GM18505 (cell line): Measurements from ENCODE around the gene RNF11.
A peak's percentile ranks its signal among the peaks of the same experiment; 100 is the strongest.
"Not testable (repeated sequence)": the region's sequence is repeated elsewhere in the genome, so short reads cannot be mapped to it uniquely, and the experiment has no call there.

Experiments used
- ATAC-seq: cut with Tn5 transposase; IDR thresholded peaks from one replicate; pipeline ENCODE4 v1.9.1; 2021; ENCODE audit not compliant: unreplicated experiment
- POLR2A ChIP-seq: IDR thresholded peaks from 4 replicates; pipeline ENCODE4 v1.6.1; 2011; ENCODE audit warnings: borderline replicate concordance; ENCODE audit not compliant: insufficient read depth, insufficient read length; ENCODE audit errors: extremely low read depth

RNF11 gene

GRCh38 chr1:51236531-51237350 lies 668 bp downstream of the RNF11 start:
- ATAC-seq = peak; percentile 6
- TF ChIP-seq POLR2A = no peak

GRCh38 chr1:51237351-51238033 lies 1.4 kb downstream of the RNF11 start:
- TF ChIP-seq POLR2A = no peak
- no peak for ATAC-seq

DNA sequence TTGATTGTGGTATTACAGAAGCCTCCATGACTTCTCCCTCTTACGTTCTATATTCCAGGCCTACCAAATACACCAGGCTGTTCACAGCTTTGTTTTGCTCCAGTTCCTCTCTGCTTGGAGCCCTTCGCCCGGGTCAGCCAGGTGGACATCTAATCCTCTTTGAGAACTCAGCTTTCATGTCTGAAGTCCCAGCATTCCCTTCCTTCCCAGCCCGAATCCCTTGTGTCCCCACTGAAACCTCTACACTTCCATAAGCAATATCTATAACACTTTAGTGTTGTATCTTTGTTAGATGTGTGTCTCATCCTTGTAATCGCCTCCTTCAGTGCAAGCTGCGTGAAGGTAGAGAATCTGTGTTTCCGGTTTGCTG lies 1.9 kb downstream of the RNF11 start:
- TF ChIP-seq POLR2A = no peak
- no peak for ATAC-seq

DNA sequence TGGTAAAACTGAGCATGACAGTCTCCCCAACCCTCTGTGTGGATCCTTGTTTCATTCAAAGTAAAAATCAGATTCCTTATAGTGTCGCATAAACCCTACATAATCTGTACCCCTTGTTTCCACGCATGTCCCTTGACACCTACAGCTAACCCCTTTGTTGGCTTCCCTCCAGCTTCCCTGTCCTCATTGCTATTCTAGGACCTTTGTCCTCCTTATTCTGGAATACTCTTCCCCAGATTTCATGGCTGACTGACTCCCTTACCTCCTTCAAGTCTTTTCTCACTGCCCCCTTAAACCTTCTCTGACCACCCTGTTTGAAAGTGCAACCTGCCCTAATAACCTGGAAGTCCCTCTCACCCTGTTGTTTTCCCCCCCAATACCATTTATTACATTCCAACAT lies 4.0 kb downstream of the RNF11 start:
- TF ChIP-seq POLR2A = no peak
- ATAC-seq = no peak

DNA sequence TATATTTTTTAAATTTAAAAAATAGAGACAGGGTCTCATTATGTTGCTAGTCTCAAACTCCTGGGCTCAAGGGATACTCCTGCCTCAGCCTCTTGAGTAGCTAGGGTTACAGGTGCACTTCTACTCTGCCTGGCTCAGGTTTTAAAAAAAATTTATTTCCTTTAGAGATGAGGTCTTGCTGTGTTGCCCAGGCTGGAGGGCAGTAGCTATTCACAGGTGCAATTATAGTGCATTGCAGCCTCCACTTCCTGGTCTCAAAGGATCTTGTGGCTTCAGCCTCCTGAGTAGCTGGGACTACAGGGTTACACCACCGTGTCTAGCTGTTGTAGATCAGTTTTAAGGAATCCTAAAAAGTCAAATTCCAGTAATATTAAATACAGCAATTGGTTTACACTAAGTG lies 5.0 kb downstream of the RNF11 start:
- ATAC-seq = no peak
- no peak for TF ChIP-seq POLR2A

DNA sequence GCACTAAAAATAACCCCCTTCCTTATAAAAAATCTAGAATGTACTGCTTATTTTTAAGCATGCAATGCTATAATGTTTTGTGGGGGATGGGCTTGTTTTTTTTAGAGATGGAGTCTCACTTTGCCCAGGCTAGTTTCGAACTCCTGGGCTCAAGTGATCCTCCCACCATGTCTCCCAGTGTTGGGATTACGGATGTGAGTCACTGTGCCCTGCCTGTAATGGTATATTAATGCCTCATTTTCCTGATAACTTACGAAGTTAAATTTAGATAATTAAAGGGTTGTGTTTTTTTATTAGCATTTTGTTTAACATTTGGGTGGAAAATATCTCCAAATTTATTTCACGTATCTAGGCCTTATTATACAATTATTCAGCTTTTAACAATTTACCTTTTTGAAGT lies 6.5 kb downstream of the RNF11 start:
- ATAC-seq = no peak
- no peak for TF ChIP-seq POLR2A

- ATAC-seq = peak; percentile 83
Observed at GRCh38 chr1:51247022-51247421, 10.9 kb downstream of the RNF11 start.

DNA sequence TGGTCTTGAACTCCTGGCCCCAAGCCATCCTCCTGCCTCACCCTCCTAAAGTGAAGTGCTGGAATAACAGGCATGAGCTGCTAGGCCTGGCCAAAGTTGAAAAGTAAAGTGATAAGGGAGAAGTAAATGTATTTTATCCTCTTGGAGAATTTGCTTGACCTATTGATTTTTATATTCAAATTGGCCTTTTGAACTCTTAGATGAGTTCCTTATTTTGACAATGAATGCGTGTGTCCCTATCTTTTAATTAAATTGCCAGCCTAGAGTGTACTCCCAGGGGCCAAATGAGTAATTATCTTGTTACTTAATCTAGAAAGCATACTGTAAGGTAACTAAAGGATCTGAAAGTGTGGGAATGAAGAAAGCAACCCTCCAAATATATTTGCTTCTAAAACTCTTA lies 11.4 kb downstream of the RNF11 start:
- TF ChIP-seq POLR2A = no peak
- ATAC-seq = no peak

More at GRCh38 chr1:51247022-51247421, 10.9 kb downstream of the RNF11 start:
- no peak for TF ChIP-seq POLR2A

- TF ChIP-seq POLR2A = no peak
- ATAC-seq = no peak
Observed at GRCh38 chr1:51249445-51249844, 13.4 kb downstream of the RNF11 start.

DNA sequence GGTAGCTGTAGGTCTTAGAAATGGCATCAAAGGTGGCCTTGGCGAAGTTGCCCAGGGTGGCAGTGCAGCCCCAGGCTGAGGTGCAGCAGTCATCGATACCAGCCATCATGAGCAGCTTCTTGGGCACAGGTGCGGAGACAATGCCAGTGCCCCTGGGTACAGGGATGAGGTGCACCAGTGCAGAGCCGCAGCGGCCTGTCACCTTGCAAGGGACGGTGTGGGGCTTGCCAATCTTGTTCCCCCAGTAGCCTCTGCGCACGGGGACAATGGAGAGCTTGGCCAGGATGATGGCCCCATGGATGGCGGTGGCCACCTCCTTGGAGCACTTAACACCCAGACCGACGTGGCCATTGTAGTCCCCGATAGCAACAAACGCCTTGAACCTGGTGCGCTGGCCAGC lies 14.7 kb downstream of the RNF11 start:
- ATAC-seq = not testable (repeated sequence)

DNA sequence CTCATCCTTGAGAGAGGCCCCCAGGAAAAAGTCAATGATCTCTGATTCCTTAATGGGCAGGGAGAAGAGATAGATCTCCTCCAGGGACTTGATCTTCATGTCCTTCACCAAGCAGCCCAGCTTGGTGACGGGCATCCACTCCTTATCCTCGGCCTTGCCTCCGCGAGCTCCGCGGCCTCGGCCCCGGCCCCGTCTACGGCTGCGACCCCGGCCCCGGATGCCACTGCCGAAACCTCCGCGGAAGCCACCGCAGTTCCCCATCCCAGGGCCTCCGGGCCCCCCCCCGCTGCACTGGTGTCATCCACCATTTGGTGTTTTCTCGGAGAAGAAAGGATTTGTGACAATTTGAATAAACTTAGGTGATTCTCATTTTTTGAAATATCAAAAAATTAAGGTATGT lies 15.1 kb downstream of the RNF11 start:
- not testable (repeated sequence) for ATAC-seq

DNA sequence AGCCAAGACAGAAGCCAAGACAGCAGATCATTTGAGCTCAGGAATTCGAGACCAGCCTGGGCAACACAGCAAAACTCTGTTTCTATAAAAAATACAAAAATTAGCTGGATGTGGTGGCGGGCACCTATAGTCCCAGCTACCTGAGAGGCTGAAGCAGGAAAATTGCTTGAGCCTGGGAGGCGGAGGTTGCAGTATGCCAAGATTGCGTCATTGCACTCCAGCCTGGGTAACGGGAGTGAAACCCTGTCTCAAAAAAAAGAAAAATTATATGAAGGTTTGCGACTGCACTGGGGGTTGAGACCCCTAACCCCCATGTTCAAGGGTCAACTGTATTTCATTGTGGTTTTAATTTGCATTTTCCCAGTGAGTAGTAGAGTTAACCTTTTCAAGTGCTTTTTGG lies 16.3 kb downstream of the RNF11 start:
- no peak for ATAC-seq

DNA sequence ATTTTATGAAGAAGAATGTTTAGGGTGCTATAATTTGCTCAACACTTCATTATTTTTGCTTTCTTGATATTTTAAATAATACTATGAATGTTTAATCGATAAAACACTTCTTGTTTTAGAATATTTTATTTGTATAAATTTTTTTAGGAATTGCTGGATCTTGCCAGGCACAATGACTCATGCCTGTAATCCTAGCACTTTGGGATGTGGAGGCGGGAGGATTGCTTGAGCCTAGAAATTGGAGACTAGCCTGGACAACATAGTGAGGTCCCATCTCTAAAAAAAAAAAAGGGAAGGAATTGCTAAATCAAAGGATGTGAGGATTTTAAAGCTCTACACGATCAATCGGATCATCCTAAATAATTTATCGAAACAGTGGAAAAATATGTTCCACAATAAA lies 17.6 kb downstream of the RNF11 start:
- no peak for ATAC-seq
- no peak for TF ChIP-seq POLR2A

More for the DNA sequence above, 16.3 kb downstream of the RNF11 start:
- no peak for TF ChIP-seq POLR2A

- ATAC-seq = no peak
- TF ChIP-seq POLR2A = no peak
Observed at GRCh38 chr1:51255331-51255730, 19.3 kb downstream of the RNF11 start.

GRCh38 chr1:51263147-51263877 lies 27.2 kb downstream of the RNF11 start:
- no peak for TF ChIP-seq POLR2A
- no peak for ATAC-seq

DNA sequence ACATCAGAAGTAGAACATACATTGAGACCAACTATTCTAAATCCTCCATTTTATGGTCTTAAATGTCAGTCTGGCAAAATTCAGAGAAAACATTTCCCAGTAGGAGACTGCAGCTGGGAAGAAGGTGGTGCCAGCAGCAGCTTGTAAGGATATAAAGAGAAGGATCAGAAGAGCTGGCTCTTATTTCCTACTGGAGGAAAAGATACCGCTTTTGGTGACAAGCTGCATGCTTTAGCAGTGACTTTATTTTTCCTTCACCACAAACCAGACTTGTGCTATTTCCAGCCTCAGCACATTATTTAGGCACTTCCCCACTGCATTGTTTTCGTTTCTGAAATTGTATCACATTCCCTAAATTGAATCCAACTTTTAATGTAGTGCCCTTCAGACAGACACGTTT lies 28.4 kb downstream of the RNF11 start:
- ATAC-seq = no peak
- no peak for TF ChIP-seq POLR2A
